Measurements from ENCODE around the gene NHSL2.

NHSL2 gene

DNA sequence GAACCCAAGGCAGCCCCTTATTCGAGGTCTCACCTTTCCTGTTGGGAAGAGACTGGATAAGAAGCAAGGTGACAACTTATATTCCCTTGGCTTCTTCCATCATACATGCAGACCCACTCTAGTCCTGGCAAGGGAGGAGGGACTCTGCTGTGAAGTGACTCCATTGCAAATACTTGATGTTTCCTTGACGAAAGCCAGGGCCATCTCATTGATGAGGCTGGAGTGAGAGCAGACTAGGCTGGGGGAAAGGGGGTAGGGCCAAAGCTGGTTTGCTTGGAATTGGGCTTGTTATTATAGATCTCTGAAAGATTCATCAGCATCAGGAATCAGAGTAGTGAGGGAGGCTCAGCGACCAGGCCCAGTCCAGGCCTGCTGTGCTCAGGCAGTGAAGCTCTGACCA lies 2.3 kb upstream of the NHSL2 start:
- H3K9me3 ChIP-seq (ENCODE audit: insufficient read depth, low read depth, low read length) = 0 out of 2 replicates have a peak, but pooled peaks cover 4% of the 10 kb centered on the region
- H3K9ac ChIP-seq (ENCODE audit: low read depth, low read length) = no peak overlapping the region
- H3K27ac ChIP-seq (ENCODE audit: low read length) = no peak overlapping the region
- no peak overlapping the region for H3K4me3 ChIP-seq (ENCODE audit: low read length)
- no peaks in the 10 kb centered on the region for H3K36me3 ChIP-seq (ENCODE audit: insufficient read depth, low read depth, low read length)
- H3K27me3 ChIP-seq (ENCODE audit: insufficient read depth, low read length) = no peaks in the 10 kb centered on the region; the same call in 1 of the 2 replicates
- no peaks in the 10 kb centered on the region for H3K4me1 ChIP-seq (ENCODE audit: insufficient read depth, low read length)

DNA sequence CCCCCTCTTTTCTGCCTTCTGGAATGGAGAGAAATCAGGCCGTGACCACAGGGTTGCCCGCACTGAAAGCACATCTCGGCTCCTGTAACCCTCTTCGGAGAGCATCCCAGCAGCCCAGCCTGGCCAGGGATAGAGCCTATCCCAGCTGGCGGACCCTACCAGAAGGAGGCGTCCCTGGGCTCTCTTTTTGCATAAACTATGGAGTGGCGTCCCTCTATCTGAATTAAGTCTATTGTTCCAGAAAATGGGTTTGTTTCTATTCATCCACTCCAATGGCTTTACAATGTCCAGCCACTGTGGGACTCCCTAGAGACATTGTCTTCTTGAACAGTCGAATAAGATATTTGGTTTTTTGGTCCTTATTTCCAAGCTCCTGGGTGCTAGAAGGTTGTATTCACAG lies 689 bp upstream of the NHSL2 start:
- peak overlapping the region; percentile 82 for H3K4me3 ChIP-seq (ENCODE audit: low read length)
- H3K9ac ChIP-seq (ENCODE audit: low read depth, low read length) = peak overlapping the region; percentile 78
- H3K36me3 ChIP-seq (ENCODE audit: insufficient read depth, low read depth, low read length) = no peaks in the 10 kb centered on the region

DNA sequence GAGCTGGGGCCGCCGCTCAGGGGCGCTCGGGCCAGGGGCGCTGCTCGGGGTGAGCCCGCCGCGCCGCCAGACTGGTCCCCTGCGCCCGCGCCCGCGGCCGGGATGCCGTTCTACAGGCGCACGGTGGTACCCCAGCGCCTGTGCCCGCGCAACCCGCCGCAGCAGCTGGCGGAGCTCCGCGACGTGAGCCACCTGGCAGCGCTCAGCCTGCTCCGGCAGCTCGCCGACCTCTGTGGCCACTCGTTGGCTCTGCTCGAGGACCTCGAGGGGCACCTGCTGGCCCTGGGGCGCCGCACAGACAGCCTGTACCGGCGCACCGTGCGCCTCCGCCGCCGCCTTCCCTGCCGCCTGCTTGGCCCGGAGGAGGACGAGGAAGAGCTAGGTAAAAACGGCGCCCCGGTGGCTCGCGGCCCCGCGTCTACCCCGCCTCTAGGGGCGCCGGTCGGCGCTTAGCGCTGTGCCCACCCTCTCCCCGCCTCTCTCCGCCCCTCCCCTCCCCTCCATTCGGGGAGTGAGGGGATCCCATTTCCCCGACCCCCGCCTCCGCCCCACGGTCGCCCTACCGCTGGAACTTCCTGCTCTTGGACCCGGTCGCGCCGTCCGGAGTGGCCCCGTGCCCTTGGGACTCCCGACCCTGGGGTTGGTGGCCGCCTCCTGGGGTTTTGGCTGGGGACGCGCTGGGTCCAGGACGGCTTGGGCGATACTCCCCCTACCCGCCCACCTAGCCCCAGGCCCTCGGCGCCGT lies 513 bp downstream of the NHSL2 start:
- Histone ChIP-seq H3K4me3 (ENCODE audit: low read length) (peak overlapping the region; percentile 82), H3K9ac (ENCODE audit: low read depth, low read length) (peak overlapping the region; percentile 78; the same call in 1 of the 2 replicates), H3K9me3 (ENCODE audit: insufficient read depth, low read depth, low read length) (no peaks in the 10 kb centered on the region), H3K36me3 (ENCODE audit: insufficient read depth, low read depth, low read length) (no peaks in the 10 kb centered on the region), H3K27ac (ENCODE audit: low read length) (no peak overlapping the region), H3K4me1 (ENCODE audit: insufficient read depth, low read length) (peaks cover 3% of the 10 kb centered on the region; the same call in 1 of the 2 replicates), H3K27me3 (ENCODE audit: insufficient read depth, low read length) (no peaks in the 10 kb centered on the region; the same call in 1 of the 2 replicates)

More for the DNA sequence above, 689 bp upstream of the NHSL2 start:
- H3K27me3 ChIP-seq (ENCODE audit: insufficient read depth, low read length) = no peaks in the 10 kb centered on the region; the same call in 1 of the 2 replicates
- no peaks in the 10 kb centered on the region for H3K9me3 ChIP-seq (ENCODE audit: insufficient read depth, low read depth, low read length)
- no peak overlapping the region for H3K27ac ChIP-seq (ENCODE audit: low read length)
- no peaks in the 10 kb centered on the region for H3K4me1 ChIP-seq (ENCODE audit: insufficient read depth, low read length)

DNA sequence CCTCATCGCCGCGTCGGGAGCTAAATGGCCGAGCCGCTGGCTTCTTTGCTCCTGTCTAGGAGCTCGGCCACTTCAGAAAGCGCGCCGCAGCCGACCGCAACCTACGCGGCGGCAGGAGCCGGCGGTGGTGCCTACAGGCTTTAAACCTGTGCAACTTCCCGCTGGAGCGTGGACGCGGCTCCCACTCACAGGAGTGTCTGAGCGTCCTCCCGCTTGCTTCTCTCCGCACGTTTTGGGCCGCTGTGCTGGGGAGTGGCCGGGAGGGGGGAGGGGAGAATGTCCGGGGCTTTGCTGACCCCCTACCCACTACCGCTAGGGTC lies 1.0 kb downstream of the NHSL2 start:
- no peak overlapping the region for H3K27ac ChIP-seq (ENCODE audit: low read length)
- H3K4me3 ChIP-seq (ENCODE audit: low read length) = peak overlapping the region; percentile 82
- H3K36me3 ChIP-seq (ENCODE audit: insufficient read depth, low read depth, low read length) = peaks cover 3% of the 10 kb centered on the region; the same call in 1 of the 2 replicates
- peak overlapping the region; percentile 78; the same call in 1 of the 2 replicates for H3K9ac ChIP-seq (ENCODE audit: low read depth, low read length)
- no peaks in the 10 kb centered on the region; the same call in 1 of the 2 replicates for H3K27me3 ChIP-seq (ENCODE audit: insufficient read depth, low read length)
- H3K4me1 ChIP-seq (ENCODE audit: insufficient read depth, low read length) = peaks cover 8% of the 10 kb centered on the region; the same call in 1 of the 2 replicates
- no peaks in the 10 kb centered on the region for H3K9me3 ChIP-seq (ENCODE audit: insufficient read depth, low read depth, low read length)

DNA sequence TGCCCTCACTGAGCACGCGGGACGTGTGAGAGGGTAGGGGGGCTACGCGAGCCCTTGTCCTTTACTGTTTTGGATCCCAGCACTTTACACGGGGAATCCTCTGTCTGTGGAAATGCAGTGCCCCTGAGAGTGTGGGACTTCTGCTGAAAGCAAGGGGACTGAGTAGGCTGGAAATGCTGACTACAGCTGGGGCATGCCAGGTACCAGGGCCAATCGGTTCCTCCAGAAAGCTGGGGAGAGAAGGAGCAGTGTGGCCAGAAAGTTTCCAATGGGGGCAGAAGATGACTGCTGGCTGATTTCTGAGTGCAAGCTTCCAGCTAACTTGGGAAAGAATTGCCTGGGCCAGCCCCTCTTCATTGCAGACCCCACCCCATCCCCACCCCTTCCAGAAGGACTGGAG lies 1.5 kb downstream of the NHSL2 start:
- Histone ChIP-seq H3K4me1 (ENCODE audit: insufficient read depth, low read length) (peaks cover 11% of the 10 kb centered on the region), H3K4me3 (ENCODE audit: low read length) (peak overlapping the region; percentile 82), H3K27me3 (ENCODE audit: insufficient read depth, low read length) (no peaks in the 10 kb centered on the region; the same call in 1 of the 2 replicates)

DNA sequence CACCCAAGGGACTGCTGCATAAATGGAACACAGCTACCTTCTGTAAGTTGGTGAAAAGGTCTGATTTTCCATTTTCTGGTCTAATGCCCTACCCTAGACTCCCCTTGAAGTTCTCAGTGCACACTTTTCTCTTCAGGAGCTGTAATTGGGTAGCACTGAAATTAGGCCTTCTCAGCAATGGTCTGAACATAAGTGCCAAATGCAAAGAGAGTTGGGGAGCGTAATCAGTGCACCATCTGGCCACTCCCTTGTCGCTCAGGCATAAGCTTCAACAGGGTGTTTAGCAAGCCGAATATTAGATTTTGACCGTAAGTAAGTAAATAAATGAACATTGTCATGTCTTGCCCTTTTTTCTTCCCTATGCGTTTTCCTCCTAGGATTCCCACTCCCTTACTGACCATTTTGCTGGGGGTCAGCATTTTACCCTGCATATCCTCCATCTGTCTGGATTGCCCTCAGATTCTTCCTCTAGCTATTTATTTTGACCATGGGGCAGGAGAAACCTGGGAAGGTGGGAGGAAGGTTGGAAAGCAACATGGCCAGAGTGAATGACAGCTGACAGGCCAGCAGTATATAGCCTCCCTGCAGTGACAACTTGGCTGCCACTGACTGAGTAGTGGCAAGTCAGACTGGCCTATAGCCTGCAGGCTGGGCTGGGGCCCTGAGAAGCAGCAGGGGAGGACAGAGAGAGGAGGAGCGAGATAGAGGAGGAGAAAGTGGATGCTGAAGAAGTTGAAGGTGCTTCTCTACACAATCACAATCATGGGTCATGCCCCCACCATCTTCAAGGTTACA lies 2.7 kb downstream of the NHSL2 start:
- H3K36me3 ChIP-seq (ENCODE audit: insufficient read depth, low read depth, low read length) = peaks cover 3% of the 10 kb centered on the region; the same call in 1 of the 2 replicates
- no peak overlapping the region for H3K4me3 ChIP-seq (ENCODE audit: low read length)
- peaks cover 19% of the 10 kb centered on the region for H3K4me1 ChIP-seq (ENCODE audit: insufficient read depth, low read length)
- no peak overlapping the region for H3K27ac ChIP-seq (ENCODE audit: low read length)
- H3K27me3 ChIP-seq (ENCODE audit: insufficient read depth, low read length) = no peaks in the 10 kb centered on the region; the same call in 1 of the 2 replicates
- no peaks in the 10 kb centered on the region for H3K9me3 ChIP-seq (ENCODE audit: insufficient read depth, low read depth, low read length)
- no peak overlapping the region for H3K9ac ChIP-seq (ENCODE audit: low read depth, low read length)

More for the DNA sequence above, 1.5 kb downstream of the NHSL2 start:
- no peak overlapping the region for H3K27ac ChIP-seq (ENCODE audit: low read length)
- peaks cover 3% of the 10 kb centered on the region; the same call in 1 of the 2 replicates for H3K36me3 ChIP-seq (ENCODE audit: insufficient read depth, low read depth, low read length)
- no peaks in the 10 kb centered on the region for H3K9me3 ChIP-seq (ENCODE audit: insufficient read depth, low read depth, low read length)
- peak overlapping the region; percentile 78; the same call in 1 of the 2 replicates for H3K9ac ChIP-seq (ENCODE audit: low read depth, low read length)

DNA sequence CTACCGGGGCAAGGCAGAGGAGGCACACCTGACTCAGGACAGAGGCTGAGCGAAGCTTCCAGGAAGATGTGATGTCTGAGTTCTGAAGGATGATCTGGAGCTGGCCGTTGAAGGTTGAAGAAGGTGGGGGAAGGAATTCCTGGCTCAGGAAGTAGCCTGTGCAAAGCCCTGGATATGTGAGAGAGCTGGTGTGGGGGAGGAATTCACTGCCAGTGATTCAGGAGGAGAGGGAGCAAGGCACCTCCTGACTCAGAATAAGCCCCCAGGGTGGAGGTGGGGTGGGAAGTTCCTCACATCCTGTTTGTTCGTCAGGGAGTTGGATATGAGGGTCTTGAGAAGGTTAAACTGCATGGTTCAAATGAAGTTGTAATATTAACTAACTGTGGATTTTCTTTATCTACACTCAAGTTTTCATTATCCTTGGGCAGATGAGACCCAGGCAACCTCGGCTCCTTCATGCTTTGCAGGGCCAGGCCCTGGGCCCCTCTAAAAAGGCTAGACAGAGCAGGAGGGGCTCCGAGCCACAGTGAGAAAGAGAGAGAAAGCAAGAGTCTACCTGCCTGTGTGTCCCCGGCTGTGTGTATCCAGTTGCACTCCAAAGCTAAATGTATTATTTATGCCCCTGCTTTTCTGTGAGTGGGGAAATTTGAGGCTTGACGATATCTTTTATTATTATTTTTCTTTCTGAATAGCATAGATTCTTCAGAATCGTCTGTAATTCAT lies 7.1 kb downstream of the NHSL2 start:
- H3K4me3 ChIP-seq (ENCODE audit: low read length) = peak overlapping the region; percentile 39; the same call in 1 of the 2 replicates
- H3K27ac ChIP-seq (ENCODE audit: low read length) = no peak overlapping the region
- H3K4me1 ChIP-seq (ENCODE audit: insufficient read depth, low read length) = peaks cover 19% of the 10 kb centered on the region
- H3K27me3 ChIP-seq (ENCODE audit: insufficient read depth, low read length) = no peaks in the 10 kb centered on the region
- H3K36me3 ChIP-seq (ENCODE audit: insufficient read depth, low read depth, low read length) = peaks cover 3% of the 10 kb centered on the region; the same call in 1 of the 2 replicates
- H3K9me3 ChIP-seq (ENCODE audit: insufficient read depth, low read depth, low read length) = no peaks in the 10 kb centered on the region
- peak overlapping the region; percentile 64; the same call in 1 of the 2 replicates for H3K9ac ChIP-seq (ENCODE audit: low read depth, low read length)

DNA sequence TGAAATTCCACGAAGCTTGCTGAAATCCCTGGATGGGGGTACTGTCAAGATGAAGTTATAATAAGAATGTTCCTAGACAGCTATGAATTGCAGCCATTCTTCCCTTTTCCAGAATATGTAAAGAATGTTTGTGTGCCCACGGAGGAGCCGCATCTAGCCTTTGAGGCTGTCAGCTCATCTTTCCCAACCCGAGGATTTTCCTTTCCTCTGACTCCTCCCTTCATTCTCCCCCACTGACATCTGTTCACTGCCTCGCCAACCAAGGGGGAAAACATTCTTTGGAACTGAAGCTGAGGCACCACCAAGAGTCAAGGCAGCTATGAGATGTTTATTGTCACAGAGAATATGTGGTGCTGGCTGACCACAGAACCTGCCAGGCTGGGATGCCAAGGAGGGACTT lies 8.8 kb downstream of the NHSL2 start:
- Histone ChIP-seq H3K4me3 (ENCODE audit: low read length) (no peak overlapping the region), H3K27me3 (ENCODE audit: insufficient read depth, low read length) (no peaks in the 10 kb centered on the region), H3K27ac (ENCODE audit: low read length) (no peak overlapping the region), H3K9me3 (ENCODE audit: insufficient read depth, low read depth, low read length) (no peaks in the 10 kb centered on the region), H3K36me3 (ENCODE audit: insufficient read depth, low read depth, low read length) (peaks cover 3% of the 10 kb centered on the region; the same call in 1 of the 2 replicates), H3K9ac (ENCODE audit: low read depth, low read length) (no peak overlapping the region), H3K4me1 (ENCODE audit: insufficient read depth, low read length) (peaks cover 19% of the 10 kb centered on the region)

DNA sequence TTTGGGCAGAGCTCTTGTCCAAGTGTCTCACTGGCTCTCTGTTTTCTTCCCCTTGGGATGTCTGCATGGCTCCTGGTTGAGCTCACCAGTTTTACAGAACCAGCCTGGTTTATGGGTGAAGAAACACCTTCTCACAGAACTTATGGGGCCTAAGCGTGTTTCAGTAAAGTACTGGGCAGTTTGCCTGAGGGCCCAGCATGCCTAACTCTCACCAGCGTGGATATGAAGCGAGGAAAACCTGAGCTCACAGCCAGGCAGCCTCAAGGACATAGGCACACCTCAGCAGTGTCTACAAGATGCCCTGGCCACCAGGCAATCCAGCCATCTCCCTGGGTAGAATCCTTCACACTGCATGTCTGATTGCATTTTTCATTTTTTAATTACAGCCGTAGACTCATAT lies 9.2 kb downstream of the NHSL2 start:
- no peak overlapping the region for H3K9ac ChIP-seq (ENCODE audit: low read depth, low read length)
- H3K36me3 ChIP-seq (ENCODE audit: insufficient read depth, low read depth, low read length) = peaks cover 3% of the 10 kb centered on the region; the same call in 1 of the 2 replicates
- no peaks in the 10 kb centered on the region for H3K9me3 ChIP-seq (ENCODE audit: insufficient read depth, low read depth, low read length)
- no peak overlapping the region for H3K27ac ChIP-seq (ENCODE audit: low read length)
- no peaks in the 10 kb centered on the region for H3K27me3 ChIP-seq (ENCODE audit: insufficient read depth, low read length)
- H3K4me1 ChIP-seq (ENCODE audit: insufficient read depth, low read length) = peaks cover 19% of the 10 kb centered on the region
- H3K4me3 ChIP-seq (ENCODE audit: low read length) = no peak overlapping the region

DNA sequence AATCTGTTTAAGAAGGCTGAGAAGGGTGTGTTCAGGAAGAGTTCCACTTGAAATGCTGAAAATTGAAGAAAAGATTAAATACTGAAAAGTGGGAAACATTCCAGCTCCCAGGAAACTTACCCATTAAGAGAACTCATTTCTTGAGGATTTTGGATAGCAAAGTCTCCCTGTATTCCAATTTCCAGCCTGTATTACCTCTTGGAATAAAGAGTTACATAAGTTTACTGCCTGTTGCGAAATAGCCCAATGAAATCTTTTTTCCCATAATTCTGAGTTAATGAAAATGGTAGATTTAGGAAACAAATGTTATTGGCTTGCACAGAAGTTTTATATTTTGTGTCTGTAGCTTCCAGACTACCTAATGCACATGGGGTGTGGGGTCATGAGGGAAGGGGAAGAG lies 12.0 kb downstream of the NHSL2 start:
- H3K27ac ChIP-seq (ENCODE audit: low read length) = no peak overlapping the region
- H3K9me3 ChIP-seq (ENCODE audit: insufficient read depth, low read depth, low read length) = no peaks in the 10 kb centered on the region
- no peak overlapping the region for H3K4me3 ChIP-seq (ENCODE audit: low read length)
- peaks cover 6% of the 10 kb centered on the region for H3K4me1 ChIP-seq (ENCODE audit: insufficient read depth, low read length)
- H3K27me3 ChIP-seq (ENCODE audit: insufficient read depth, low read length) = no peaks in the 10 kb centered on the region
- no peak overlapping the region for H3K9ac ChIP-seq (ENCODE audit: low read depth, low read length)
- H3K36me3 ChIP-seq (ENCODE audit: insufficient read depth, low read depth, low read length) = no peaks in the 10 kb centered on the region

DNA sequence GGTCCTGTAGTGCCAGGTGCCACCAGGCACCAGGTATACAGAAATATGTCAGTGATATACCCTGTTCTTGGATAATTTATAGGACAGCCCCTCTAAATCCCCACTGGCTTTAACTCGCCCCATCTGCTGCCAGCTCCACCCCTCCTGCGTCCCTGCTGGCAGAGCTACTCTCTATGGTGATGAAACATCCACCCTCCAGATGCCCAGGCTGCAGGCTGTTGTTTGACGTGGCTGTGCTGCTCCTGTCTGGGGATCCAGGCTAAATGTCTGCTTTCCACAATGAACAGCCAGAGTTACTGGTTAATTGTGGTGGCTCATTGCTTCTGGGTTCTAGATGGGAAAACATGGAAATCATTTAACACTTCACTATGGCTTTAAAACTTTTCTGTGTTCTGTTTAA lies 12.9 kb downstream of the NHSL2 start:
- peaks cover 3% of the 10 kb centered on the region for H3K4me1 ChIP-seq (ENCODE audit: insufficient read depth, low read length)
- H3K36me3 ChIP-seq (ENCODE audit: insufficient read depth, low read depth, low read length) = no peaks in the 10 kb centered on the region
- H3K9me3 ChIP-seq (ENCODE audit: insufficient read depth, low read depth, low read length) = no peaks in the 10 kb centered on the region
- no peaks in the 10 kb centered on the region for H3K27me3 ChIP-seq (ENCODE audit: insufficient read depth, low read length)
- H3K9ac ChIP-seq (ENCODE audit: low read depth, low read length) = no peak overlapping the region
- H3K27ac ChIP-seq (ENCODE audit: low read length) = no peak overlapping the region
- no peak overlapping the region for H3K4me3 ChIP-seq (ENCODE audit: low read length)

Data from iPS-20b (cell line).